HEK293T (cell line): Measurements from ENCODE around the gene PLOD2.

ENCODE experiments used
- BHLHE40 ChIP-seq: fragments of 450-650 bp; IDR thresholded peaks from 2 replicates; pipeline ENCODE4 v1.6.1; 2016; ENCODE audit warnings: mild to moderate bottlenecking, moderate library complexity, borderline replicate concordance
- ELF4 ChIP-seq: fragments of 450-650 bp; IDR thresholded peaks from 2 replicates; pipeline ENCODE4 v1.6.1; 2017; ENCODE audit warnings: antibody characterized with exemption
- FOXA1 ChIP-seq: fragments of 450-650 bp; IDR thresholded peaks from 2 replicates; pipeline ENCODE4 v1.6.1; 2016; ENCODE audit warnings: mild to moderate bottlenecking
- FOXK2 ChIP-seq: fragments of 450-650 bp; IDR thresholded peaks from 2 replicates; pipeline ENCODE4 v1.6.1; 2016; ENCODE audit warnings: mild to moderate bottlenecking
- FOXM1 ChIP-seq: fragments of 450-650 bp; IDR thresholded peaks from 2 replicates; pipeline ENCODE4 v1.6.1; 2017; ENCODE audit warnings: mild to moderate bottlenecking, borderline replicate concordance
- NFRKB ChIP-seq: fragments of 450-650 bp; IDR thresholded peaks from 2 replicates; pipeline ENCODE4 v1.6.1; 2016; ENCODE audit warnings: mild to moderate bottlenecking, moderate library complexity
- SP1 ChIP-seq: fragments of 450-650 bp; IDR thresholded peaks from 2 replicates; pipeline ENCODE4 v1.6.1; 2017
- ZNF384 ChIP-seq: fragments of 450-650 bp; IDR thresholded peaks from 2 replicates; pipeline ENCODE4 v1.6.1; 2016

DNA sequence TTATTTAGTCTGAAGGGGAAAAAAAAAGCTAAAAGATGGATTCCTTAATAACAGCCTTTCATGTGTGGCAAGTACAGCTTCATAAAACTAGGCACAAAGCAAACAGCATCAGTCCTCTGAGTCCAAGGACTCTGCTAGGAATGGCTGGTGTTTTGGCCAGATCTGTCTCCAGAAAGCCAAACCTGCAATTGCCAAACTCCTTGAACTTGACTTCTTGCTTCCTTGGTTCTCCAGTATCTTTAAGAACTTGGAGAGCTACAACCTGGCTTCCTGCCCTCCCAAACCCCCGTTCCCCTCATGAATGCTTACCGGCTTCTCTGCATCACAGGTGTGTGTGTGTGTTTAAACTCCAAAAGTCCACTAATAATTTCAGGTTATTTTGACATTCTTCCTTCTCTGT, 1.6 kb upstream of the PLOD2 start:
- TF ChIP-seq FOXM1: no peak
- TF ChIP-seq FOXA1: no peak
- TF ChIP-seq SP1: no peak
- no peak for TF ChIP-seq NFRKB
- no peak for TF ChIP-seq BHLHE40
- TF ChIP-seq ELF4: no peak
- no peak for TF ChIP-seq FOXK2
- TF ChIP-seq ZNF384: no peak
